SK-N-SH (cell line): ENCODE data around the gene FRZB.

ENCODE experiments used
- CTCF ChIP-seq: fragments of 200-600 bp; sonication (generic); IDR thresholded peaks from 2 replicates; pipeline ENCODE4 v1.6.1; 2017; ENCODE audit warnings: antibody characterized with exemption, mild to moderate bottlenecking, moderate library complexity
- GABPA ChIP-seq: IDR thresholded peaks from 2 replicates; pipeline ENCODE4 v1.4.0; 2012; ENCODE audit warnings: low read depth, mild to moderate bottlenecking
- PBX3 ChIP-seq: IDR thresholded peaks from 2 replicates; pipeline ENCODE4; 2012
- POLR2AphosphoS5 ChIP-seq: IDR thresholded peaks from 2 replicates; pipeline ENCODE4 v1.6.1; 2012; ENCODE audit warnings: low read depth, low read length
- RAD21 ChIP-seq: IDR thresholded peaks from 2 replicates; pipeline ENCODE4 v1.6.1; 2012; ENCODE audit warnings: mild to moderate bottlenecking, low read length
- SMC3 ChIP-seq: IDR thresholded peaks from 2 replicates; pipeline ENCODE4 v1.6.1; 2012; ENCODE audit warnings: low read depth, low read length, improper control_type of control experiment
- TAF1 ChIP-seq: IDR thresholded peaks from 2 replicates; pipeline ENCODE4 v1.6.1; 2012; ENCODE audit warnings: low read depth, mild to moderate bottlenecking, low read length, moderate library complexity, borderline replicate concordance
- TF ChIP-seq, protein P1 (sequence below): fragments of 150-350 bp; IDR thresholded peaks from 2 replicates; pipeline ENCODE4 v1.6.1; 2016; ENCODE audit warnings: mild to moderate bottlenecking, low read depth, low read length
- TF ChIP-seq, protein P2 (sequence below): IDR thresholded peaks from 2 replicates; pipeline ENCODE4 v1.4.0; 2012; ENCODE audit warnings: low read depth

DNA sequence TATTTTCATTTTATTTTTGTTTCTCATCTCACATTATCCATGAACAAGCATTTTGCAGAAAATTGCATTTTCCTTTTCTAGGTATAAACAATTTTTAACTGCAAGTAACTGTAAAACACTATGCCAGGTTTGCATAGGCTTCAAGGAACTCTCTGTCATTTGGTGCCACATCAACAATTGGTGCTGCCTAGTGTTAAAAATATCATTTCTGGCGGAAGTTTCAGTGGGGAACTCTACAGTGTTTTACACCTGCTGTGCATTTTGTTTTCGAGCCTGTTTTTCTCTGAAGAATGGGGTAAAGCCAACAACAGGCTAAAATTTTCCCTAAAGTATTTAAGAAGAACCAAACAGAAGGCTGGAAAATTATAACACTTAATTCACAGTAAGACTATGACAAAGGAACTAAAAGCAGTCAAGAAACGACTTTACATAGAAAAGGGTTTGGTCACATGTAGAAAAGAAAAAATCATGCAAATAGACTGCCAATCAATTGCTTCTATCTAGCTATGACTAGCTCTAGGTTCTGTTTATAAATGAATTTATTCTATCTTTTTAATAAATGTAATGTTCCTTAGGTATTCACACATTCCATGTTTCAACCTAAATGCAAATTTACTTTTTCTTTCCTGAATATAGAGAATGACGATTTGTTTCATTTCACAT lies 21.4 kb upstream of the FRZB start:
- no peak for TF ChIP-seq CTCF
- no peak for TF ChIP-seq POLR2AphosphoS5
- TF ChIP-seq TAF1 = no peak
- TF ChIP-seq GABPA = no peak
- no peak for TF ChIP-seq PBX3
- TF ChIP-seq SMC3 = no peak
- no peak for TF ChIP-seq RAD21
- TF ChIP-seq, protein P1, sequence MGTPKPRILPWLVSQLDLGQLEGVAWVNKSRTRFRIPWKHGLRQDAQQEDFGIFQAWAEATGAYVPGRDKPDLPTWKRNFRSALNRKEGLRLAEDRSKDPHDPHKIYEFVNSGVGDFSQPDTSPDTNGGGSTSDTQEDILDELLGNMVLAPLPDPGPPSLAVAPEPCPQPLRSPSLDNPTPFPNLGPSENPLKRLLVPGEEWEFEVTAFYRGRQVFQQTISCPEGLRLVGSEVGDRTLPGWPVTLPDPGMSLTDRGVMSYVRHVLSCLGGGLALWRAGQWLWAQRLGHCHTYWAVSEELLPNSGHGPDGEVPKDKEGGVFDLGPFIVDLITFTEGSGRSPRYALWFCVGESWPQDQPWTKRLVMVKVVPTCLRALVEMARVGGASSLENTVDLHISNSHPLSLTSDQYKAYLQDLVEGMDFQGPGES = no peak
- TF ChIP-seq, protein P2, sequence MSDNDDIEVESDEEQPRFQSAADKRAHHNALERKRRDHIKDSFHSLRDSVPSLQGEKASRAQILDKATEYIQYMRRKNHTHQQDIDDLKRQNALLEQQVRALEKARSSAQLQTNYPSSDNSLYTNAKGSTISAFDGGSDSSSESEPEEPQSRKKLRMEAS = no peak
